ENCODE measurements around the gene CD47.
A peak's percentile ranks its signal among the peaks of the same experiment; 100 is the strongest.

The CD47 gene

GRCh38 chr3:108123326-108123725 is 32.5 kb upstream of the CD47 start:
- Histone ChIP-seq H4K20me1 (no peaks in the 10 kb centered on the region), H3K27me3 (no peaks in the 10 kb centered on the region), H3K4me3 (no peak overlapping the region), H3K36me3 (peaks cover 0 to 3% (median 0%) of the 10 kb centered on the region in 11 experiments; a peak in 2 of 22 replicates), H3K9ac (no peak overlapping the region; a peak in 1 of 22 replicates), H3K27ac (peak overlapping the region in 8 of 11 experiments; percentile 91 to 99 (median 98); a peak in 13 of 22 replicates), H3K4me2 (peak overlapping the region in 9 of 11 experiments; percentile 3 to 94 (median 75); a peak in 11 of 22 replicates), H3K4me1 (peaks cover 46 to 64% (median 58%) of the 10 kb centered on the region in 10 experiments), H3K9me3 (replicated peaks in 1 of 11) (peaks cover 0 to 9% (median 4%) of the 10 kb centered on the region in 11 experiments; a peak in 8 of 22 replicates)
- no peak for TF ChIP-seq Cebpa-rat (IDR thresholded peaks at IDR 0.05)

GRCh38 chr3:108122276-108122675 is 31.4 kb upstream of the CD47 start:
- no peaks in the 10 kb centered on the region for H4K20me1 ChIP-seq
- H3K4me3 ChIP-seq: no peak overlapping the region
- no peak overlapping the region for H3K27ac ChIP-seq
- H3K9me3 ChIP-seq (replicated peaks in 1 of 11): peaks cover 0 to 5% (median 0%) of the 10 kb centered on the region in 11 experiments; a peak in 2 of 22 replicates
- no peak overlapping the region for H3K4me2 ChIP-seq
- no peaks in the 10 kb centered on the region for H3K27me3 ChIP-seq
- no peak for TF ChIP-seq Cebpa-rat (IDR thresholded peaks at IDR 0.05)
- H3K4me1 ChIP-seq: peaks cover 36 to 59% (median 49%) of the 10 kb centered on the region in 10 experiments
- no peak overlapping the region for H3K9ac ChIP-seq
- H3K36me3 ChIP-seq: no peaks in the 10 kb centered on the region

GRCh38 chr3:108119398-108120104 is 28.7 kb upstream of the CD47 start:
- Histone ChIP-seq H3K27ac (no peak overlapping the region), H3K4me1 (peaks cover 16 to 34% (median 21%) of the 10 kb centered on the region in 10 experiments), H3K9me3 (replicated peaks in 1 of 11) (peaks cover 0 to 5% (median 0%) of the 10 kb centered on the region in 11 experiments; a peak in 2 of 22 replicates), H3K4me2 (no peak overlapping the region), H3K27me3 (no peaks in the 10 kb centered on the region), H3K36me3 (no peaks in the 10 kb centered on the region), H3K4me3 (no peak overlapping the region), H3K9ac (no peak overlapping the region), H4K20me1 (no peaks in the 10 kb centered on the region)
- TF ChIP-seq Cebpa-rat (IDR thresholded peaks at IDR 0.05): no peak

GRCh38 chr3:108118038-108118768 is 27.4 kb upstream of the CD47 start:
- H3K4me2 ChIP-seq: no peak overlapping the region
- TF ChIP-seq Cebpa-rat (IDR thresholded peaks at IDR 0.05): no peak

GRCh38 chr3:108117241-108117775 is 26.5 kb upstream of the CD47 start:
- peak overlapping the region in 2 of 11 experiments; percentile 11 to 40; a peak in 3 of 22 replicates for H3K4me2 ChIP-seq
- H3K27ac ChIP-seq: no peak overlapping the region
- H3K4me1 ChIP-seq: peaks cover 0 to 16% (median 6%) of the 10 kb centered on the region in 10 experiments; a peak in 10 of 20 replicates

More at GRCh38 chr3:108118038-108118768, 27.4 kb upstream of the CD47 start:
- H3K9ac ChIP-seq: no peak overlapping the region
- H3K27me3 ChIP-seq: no peaks in the 10 kb centered on the region
- peaks cover 0 to 5% (median 0%) of the 10 kb centered on the region in 11 experiments; a peak in 2 of 22 replicates for H3K9me3 ChIP-seq (replicated peaks in 1 of 11)
- H3K4me1 ChIP-seq: peaks cover 5 to 21% (median 10%) of the 10 kb centered on the region in 10 experiments
- H3K4me3 ChIP-seq: no peak overlapping the region
- H3K36me3 ChIP-seq: no peaks in the 10 kb centered on the region
- H3K27ac ChIP-seq: no peak overlapping the region
- no peaks in the 10 kb centered on the region for H4K20me1 ChIP-seq

GRCh38 chr3:108114423-108115065 is 23.7 kb upstream of the CD47 start:
- Histone ChIP-seq H3K4me2 (no peak overlapping the region), H3K9ac (no peak overlapping the region), H3K36me3 (no peaks in the 10 kb centered on the region), H3K9me3 (replicated peaks in 1 of 11) (peaks cover 0 to 4% (median 0%) of the 10 kb centered on the region in 11 experiments; a peak in 2 of 22 replicates), H3K27me3 (no peaks in the 10 kb centered on the region), H3K4me3 (no peak overlapping the region), H3K4me1 (peaks cover 0 to 7% (median 0%) of the 10 kb centered on the region in 10 experiments; a peak in 3 of 20 replicates), H3K27ac (no peak overlapping the region), H4K20me1 (no peaks in the 10 kb centered on the region)
- TF ChIP-seq Cebpa-rat (IDR thresholded peaks at IDR 0.05): no peak

More at GRCh38 chr3:108117241-108117775, 26.5 kb upstream of the CD47 start:
- no peaks in the 10 kb centered on the region for H4K20me1 ChIP-seq
- no peaks in the 10 kb centered on the region for H3K27me3 ChIP-seq
- TF ChIP-seq Cebpa-rat (IDR thresholded peaks at IDR 0.05): no peak
- no peak overlapping the region for H3K4me3 ChIP-seq
- peaks cover 0 to 5% (median 0%) of the 10 kb centered on the region in 11 experiments; a peak in 2 of 22 replicates for H3K9me3 ChIP-seq (replicated peaks in 1 of 11)
- H3K9ac ChIP-seq: no peak overlapping the region
- H3K36me3 ChIP-seq: no peaks in the 10 kb centered on the region

GRCh38 chr3:108113975-108114374 is 23.1 kb upstream of the CD47 start:
- Histone ChIP-seq H3K27ac (no peak overlapping the region), H3K4me2 (no peak overlapping the region), H4K20me1 (no peaks in the 10 kb centered on the region), H3K9me3 (replicated peaks in 1 of 11) (no peaks in the 10 kb centered on the region), H3K9ac (no peak overlapping the region), H3K4me3 (no peak overlapping the region), H3K36me3 (no peaks in the 10 kb centered on the region), H3K27me3 (no peaks in the 10 kb centered on the region), H3K4me1 (peaks cover 0 to 7% (median 0%) of the 10 kb centered on the region in 10 experiments; a peak in 3 of 20 replicates)
- no peak for TF ChIP-seq Cebpa-rat (IDR thresholded peaks at IDR 0.05)

DNA sequence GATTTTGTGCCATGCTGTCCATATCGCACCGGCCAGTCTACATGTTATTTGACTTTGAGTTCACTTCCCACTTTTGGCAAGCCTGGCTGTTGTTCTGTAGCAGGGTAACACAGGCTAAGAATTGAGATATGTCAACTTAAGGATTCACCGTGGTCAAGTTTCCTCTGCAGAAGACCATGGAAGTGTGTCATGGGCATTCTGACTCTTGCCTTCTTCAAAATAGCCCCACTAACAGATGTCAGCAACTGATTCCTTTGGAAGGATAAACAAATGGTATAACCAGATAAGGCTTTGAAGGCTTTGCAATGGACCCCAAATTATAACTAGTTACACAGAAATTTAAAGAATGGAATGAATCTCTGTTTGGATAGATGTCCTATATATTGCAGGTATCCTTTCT is 20.1 kb upstream of the CD47 start:
- H3K9me3 ChIP-seq (replicated peaks in 1 of 11): no peaks in the 10 kb centered on the region
- H3K27me3 ChIP-seq: no peaks in the 10 kb centered on the region
- no peaks in the 10 kb centered on the region for H3K36me3 ChIP-seq
- peaks cover 0 to 12% (median 7%) of the 10 kb centered on the region in 10 experiments; a peak in 13 of 20 replicates for H3K4me1 ChIP-seq
- H4K20me1 ChIP-seq: no peaks in the 10 kb centered on the region
- no peak overlapping the region for H3K27ac ChIP-seq
- H3K4me2 ChIP-seq: no peak overlapping the region
- H3K9ac ChIP-seq: no peak overlapping the region
- no peak for TF ChIP-seq Cebpa-rat (IDR thresholded peaks at IDR 0.05)
- H3K4me3 ChIP-seq: no peak overlapping the region
